Prostate gland (tissue), 2 donors: ENCODE results near the gene EIF3D.

ENCODE experiments used
- POLR2A ChIP-seq: fragments of 450-650 bp; IDR thresholded peaks from one replicate; pipeline ENCODE4 v1.6.1; 2016; ENCODE audit warnings: antibody characterized with exemption, mild to moderate bottlenecking
- POLR2AphosphoS5 ChIP-seq: sonication (generic); formaldehyde crosslinking; IDR thresholded peaks from one replicate; pipeline ENCODE4 v1.6.1; 2017; ENCODE audit warnings: antibody characterized with exemption
- TF ChIP-seq, protein P1 (sequence below), 4 experiments: fragments of 200-600 bp in 2 of 4; fragments of 450-650 bp in 2 of 4; sonication (generic) in 2 of 4; IDR thresholded peaks; 1 replicate in 3 of 4; 2 replicates in 1 of 4; pipeline ENCODE4 v1.5.1; 2016 to 2019; ENCODE audit warnings: antibody characterized with exemption in 4 of 4, mild to moderate bottlenecking in 2 of 4, moderate library complexity in 2 of 4

DNA sequence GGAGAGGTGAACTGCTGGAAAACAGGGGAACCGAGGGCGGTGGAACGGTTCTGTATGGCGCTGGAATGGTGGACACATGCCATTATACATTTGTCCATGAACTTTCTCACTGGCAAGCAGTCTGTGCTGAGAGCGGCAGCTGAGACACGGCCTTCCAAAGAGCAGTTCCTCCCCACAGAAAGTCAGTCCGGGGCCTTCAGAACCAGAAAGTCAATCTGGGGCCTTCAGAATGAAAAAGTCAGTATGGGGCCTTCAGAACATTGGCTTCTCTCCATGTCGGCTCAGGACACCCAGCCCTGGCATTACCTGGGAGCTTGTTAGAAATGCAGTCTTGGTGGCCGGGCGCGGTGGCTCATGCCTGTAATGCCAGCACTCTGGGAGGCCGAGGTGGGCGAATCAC lies 56.3 kb downstream of the EIF3D start:
- no peak for TF ChIP-seq POLR2A
- TF ChIP-seq, protein P1, sequence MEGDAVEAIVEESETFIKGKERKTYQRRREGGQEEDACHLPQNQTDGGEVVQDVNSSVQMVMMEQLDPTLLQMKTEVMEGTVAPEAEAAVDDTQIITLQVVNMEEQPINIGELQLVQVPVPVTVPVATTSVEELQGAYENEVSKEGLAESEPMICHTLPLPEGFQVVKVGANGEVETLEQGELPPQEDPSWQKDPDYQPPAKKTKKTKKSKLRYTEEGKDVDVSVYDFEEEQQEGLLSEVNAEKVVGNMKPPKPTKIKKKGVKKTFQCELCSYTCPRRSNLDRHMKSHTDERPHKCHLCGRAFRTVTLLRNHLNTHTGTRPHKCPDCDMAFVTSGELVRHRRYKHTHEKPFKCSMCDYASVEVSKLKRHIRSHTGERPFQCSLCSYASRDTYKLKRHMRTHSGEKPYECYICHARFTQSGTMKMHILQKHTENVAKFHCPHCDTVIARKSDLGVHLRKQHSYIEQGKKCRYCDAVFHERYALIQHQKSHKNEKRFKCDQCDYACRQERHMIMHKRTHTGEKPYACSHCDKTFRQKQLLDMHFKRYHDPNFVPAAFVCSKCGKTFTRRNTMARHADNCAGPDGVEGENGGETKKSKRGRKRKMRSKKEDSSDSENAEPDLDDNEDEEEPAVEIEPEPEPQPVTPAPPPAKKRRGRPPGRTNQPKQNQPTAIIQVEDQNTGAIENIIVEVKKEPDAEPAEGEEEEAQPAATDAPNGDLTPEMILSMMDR (IDR thresholded peaks at IDR 0.05), result no peak
- TF ChIP-seq POLR2AphosphoS5, result no peak
